CD1c-positive myeloid dendritic cell (primary cell): ENCODE results near the gene DPF3.

ENCODE experiments used
- DNase-seq: peaks from one replicate; pipeline ENCODE4 v3.0.0-alpha.2; 2016; ENCODE audit errors: extremely low spot score

DPF3 gene

GRCh38 chr14:72742838-72743195 is 151.1 kb downstream of the DPF3 start:
- no peak for DNase-seq

DNA sequence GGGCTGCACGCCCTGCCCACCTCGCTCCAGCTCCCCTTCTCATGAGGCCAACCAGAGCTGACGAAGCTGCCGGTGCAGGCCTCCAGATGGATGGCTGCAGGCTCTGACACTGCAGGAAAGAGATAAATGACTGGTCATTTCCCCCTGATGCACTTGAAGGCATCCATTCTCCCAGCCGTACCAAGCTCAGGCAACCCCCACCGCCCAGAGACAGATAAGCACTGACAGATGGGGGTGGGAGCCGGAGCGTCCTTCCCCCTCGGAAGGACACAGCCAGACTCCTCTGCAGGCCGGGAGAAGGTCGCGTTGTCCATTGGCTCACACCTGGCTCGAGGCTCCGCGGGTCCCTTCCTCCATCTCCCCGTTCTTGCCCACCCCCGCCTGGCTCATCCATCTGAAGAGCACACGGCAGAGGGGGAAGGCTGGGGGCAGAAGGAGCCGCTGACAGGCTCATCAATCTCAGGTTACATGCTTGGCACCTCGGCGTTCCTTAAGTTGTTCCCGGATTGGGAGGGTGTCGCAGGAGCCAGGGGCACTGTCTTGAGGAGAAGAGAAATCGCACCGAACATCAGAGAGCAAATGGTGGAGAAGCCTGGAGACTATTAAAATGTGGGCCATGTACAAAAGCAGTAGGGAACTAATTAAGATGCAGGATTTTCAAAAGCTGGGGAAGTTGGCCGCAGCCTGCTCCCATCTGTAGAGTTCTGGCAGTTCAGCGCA is 151.6 kb downstream of the DPF3 start:
- DNase-seq, result no peak

DNA sequence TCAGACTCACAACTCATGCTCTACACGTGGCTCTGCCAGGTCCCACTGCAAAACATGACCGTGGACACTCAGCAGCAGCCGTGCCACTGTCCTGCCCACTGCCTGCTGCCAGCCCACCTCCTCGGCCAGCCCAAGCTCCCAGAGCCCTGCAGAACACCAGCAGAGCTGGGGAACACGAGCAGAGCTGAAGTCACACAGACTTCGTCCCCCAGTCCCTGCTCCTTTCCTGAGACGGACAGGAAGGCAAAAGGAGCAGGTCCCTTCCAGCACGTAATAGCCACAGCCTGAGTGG is 152.1 kb downstream of the DPF3 start:
- no peak for DNase-seq

DNA sequence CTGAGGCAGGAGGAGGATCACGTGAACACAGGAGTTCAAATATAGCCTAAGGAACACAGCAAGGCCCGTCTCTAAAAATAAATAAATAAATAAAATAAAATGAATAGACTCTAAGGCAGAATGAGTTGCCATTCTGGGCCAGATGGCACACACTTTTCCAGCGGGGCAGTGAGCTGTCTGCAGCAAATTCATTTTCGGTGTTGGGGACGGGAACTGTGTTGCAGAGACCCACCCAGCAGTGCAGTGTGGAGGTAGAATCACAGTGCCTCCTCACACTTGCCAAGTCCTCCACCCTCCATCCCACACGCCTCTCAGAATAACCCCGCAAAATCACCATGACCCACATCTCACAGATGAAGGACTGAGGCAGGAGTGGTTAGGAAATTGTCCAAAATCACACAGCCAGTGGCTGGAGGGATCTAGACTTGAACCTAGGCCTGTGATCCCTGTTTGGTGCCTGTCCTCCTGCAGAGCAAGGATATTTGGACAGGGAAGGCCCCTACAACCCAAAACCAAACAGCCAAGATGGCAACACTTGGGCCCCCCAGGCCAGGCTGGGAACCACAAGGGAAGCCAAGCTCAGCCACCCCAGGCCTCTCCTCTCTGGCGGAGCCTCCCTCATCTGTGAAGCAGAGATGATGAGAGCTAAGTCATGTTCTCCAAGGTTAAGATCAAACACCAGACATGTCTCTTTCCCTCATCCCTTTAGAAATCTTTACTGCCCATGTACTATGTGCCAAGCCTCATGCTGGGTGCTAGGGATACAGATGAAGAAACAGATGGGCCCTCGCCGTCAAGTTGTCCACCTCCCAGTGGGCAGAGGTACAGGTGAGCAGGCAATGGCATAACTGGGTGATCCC is 152.7 kb downstream of the DPF3 start:
- no peak for DNase-seq

DNA sequence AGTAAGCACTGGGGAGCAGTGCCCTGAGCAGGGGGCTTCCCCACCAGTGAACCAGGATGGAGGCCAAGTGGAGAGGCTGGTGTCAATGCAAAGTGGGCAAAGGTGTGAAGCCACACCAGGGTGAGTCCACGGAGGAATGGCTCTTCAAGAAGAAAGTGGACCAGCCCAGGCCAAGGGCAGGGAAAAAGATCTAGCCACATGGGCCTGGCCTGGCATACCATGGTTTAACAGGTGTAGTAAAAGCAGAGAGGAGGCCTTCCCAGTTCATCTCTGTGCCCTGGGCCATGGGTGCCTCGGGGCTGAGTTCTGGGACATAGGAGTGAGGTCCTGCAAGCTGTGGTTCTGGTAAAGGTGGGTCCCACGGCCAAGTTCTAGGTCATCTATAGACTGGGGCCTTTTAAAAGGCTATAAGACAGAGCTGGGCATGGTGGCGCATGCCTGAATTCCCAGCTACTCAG is 153.4 kb downstream of the DPF3 start:
- no peak for DNase-seq

GRCh38 chr14:72739446-72740405 is 154.2 kb downstream of the DPF3 start:
- no peak for DNase-seq

DNA sequence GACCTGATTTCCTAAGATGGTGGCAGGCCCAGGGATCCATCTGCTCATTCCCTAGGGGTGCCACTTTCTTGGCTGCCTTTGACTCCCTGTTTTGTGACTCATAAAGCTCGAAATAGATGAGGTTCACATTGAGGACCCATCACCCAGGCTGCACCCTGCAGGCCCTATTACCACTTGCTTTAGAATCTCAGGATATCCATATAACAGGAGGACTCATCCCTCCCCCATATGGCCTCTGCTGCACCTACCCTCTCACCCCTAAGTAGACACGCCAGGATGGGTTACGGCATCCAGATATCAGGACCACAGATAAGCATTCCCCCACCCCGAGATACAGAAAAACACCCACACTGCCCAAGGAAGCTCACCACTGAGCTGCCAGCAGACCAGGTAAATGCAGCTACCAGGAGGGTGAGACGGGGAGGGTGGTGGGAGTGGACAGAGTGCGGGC is 155.7 kb downstream of the DPF3 start:
- no peak for DNase-seq

GRCh38 chr14:72737560-72737943 is 156.3 kb downstream of the DPF3 start:
- no peak for DNase-seq

GRCh38 chr14:72736786-72737559 is 156.9 kb downstream of the DPF3 start:
- DNase-seq, result no peak

DNA sequence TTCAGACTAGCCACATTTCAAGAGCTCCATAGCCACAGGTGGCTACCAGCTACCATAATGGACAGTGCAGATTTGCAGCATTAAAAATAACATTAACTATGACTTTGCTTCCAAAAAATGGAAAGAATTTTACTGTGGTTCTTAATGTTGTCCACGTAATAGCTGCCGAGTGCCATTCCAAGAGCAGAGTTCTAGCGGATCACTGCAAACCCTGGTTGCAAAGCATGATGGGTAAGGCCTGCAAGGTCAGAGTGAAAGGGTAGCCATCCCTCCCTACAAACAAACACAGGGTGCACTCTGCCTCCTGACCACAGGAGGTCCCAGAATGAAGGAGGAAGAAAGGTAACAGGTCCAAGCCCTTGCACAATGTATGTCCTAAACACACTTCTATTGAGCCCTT is 157.6 kb downstream of the DPF3 start:
- no peak for DNase-seq

- no peak for DNase-seq
These were observed 161.7 kb downstream of the DPF3 start for GRCh38 chr14:72732022-72732780.

DNA sequence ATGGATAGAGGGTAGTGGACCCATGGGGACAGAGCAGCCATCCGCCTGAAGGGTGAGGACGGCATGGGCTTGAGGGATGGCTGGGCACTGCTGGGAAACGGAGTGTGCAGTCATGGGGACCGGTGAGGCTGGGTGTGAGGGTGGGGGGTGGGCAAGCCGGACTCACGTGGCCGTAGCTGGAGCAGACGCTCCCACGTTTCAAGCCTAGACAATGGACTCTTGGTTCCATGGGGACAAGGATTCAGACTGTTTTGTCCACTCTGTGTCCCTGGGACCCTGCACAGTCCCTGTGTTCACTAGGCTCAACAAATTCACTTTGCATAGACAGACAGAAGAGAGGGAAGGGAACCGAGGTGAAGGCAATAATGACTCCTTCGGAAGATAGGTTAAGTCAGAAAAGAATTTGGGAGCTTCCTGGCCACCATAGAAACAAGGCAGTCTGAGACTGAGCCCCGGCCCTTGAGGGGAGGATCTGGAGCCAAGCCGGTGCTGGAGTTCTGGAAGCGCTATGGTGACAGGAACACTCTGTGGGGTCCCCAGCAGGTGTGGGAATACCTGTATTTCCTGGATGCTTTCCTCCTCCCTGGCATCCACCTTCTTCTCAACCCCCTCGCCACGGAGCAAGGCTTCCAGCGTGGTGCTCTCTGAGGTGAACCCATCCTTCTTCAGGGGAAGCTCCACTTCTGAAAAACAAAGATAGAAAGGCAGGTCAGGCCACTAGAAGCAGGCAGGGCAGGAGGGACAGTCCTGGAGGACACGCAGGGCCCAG is 162.5 kb downstream of the DPF3 start:
- no peak for DNase-seq

- DNase-seq, result no peak
These were observed 163.4 kb downstream of the DPF3 start for GRCh38 chr14:72730468-72730867.

DNA sequence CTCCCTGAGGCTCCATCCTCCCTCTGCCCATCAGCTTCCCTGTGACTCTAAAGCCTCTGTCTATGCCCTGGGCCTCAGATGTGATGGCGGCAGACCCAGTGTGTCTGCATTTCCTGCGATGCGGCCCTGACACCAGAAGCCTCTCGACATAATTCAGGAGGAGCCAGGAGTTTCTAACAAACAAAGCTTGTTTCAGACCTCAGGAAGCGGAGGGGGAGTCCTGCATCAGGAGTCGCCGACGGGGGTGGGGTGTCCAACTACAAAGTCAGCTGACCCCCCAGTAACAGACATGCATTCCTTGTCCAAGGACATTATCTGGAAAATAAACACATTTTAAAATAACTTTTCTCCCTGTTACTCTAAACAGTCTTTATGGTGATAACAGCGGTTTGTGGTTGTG is 167.5 kb downstream of the DPF3 start:
- no peak for DNase-seq

DNA sequence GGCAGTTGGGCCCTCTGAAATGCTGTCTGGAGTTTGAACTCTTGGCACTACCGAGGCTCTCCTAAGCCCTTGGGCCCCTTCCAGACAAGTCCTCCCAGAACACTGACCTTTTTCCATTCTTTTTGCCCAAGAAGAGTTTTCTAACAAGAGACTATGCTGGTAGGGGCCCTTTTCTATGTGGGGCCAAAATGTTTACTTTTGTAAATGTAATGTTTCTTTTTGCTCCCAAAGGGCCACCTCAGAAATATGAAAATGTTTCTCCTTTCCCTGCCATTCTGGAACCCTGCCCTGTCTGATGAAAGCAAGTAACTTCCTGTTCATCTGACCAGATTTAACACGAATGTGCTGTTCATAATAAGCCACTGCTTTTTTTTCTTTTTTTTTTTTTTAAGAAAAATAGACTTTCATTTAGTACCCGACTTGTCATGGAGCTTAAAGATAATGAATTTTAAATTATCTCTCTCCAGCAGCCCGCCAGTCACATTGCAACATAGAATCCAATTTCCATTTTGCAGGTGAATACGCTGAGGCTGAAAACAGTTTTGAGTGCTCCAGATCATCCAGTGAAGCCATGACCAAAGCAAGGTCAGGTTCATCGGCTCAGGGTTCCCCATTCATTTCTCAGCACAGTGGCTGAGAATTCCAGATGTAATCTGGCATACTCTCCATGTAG is 169.9 kb downstream of the DPF3 start:
- no peak for DNase-seq

- no peak for DNase-seq
These were observed 171.6 kb downstream of the DPF3 start for GRCh38 chr14:72722201-72722785.

- DNase-seq, result no peak
These were observed 172.8 kb downstream of the DPF3 start for GRCh38 chr14:72721083-72721482.

GRCh38 chr14:72717220-72717619 is 176.7 kb downstream of the DPF3 start:
- no peak for DNase-seq

DNA sequence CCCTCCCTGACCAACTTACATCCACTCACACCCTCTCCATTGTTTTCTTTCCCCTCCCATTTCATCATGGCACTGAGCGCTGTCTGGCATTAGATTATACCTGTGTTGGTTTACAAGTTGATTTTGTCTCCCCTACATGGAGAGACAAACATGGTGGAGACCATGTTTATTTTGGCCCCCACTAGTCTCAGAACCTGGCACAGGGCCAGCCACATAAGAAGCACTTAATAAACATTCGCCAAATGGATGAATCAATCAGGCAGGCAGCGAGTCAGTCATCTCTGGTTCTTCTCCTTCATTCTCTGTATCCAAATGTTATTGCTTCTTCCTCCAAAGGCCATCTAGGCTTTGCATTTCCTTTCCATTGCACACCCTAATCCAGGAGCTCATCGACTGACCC is 177.4 kb downstream of the DPF3 start:
- no peak for DNase-seq
